HEK293 (cell line): Measurements from ENCODE around the gene CLEC2A.

Source experiments
- CTCF ChIA-PET: fragments of 350-600 bp; formaldehyde crosslinking; extraction: SDS; loops from one replicate; lab custom pipeline; 2021; ENCODE audit warnings: antibody characterized with exemption; lab: Yijun Ruan, JAX
- POLR2A ChIA-PET: fragments of 300-600 bp; formaldehyde crosslinking; extraction: SDS; loops from one replicate; lab custom pipeline; 2020; ENCODE audit warnings: antibody characterized with exemption, inconsistent platforms; lab: Yijun Ruan, JAX
- H3K27ac ChIP-seq: fragments of 200-500 bp; sonication (Bioruptor generic); 2 replicates; pipeline ENCODE4 v1.5.1; 2014; ENCODE audit warnings: low read depth, low read length, control low read depth, inconsistent platforms; ENCODE audit errors: extremely low read depth
- H3K36me3 ChIP-seq, 2 experiments: fragments of 200-500 bp in 1 of 2; sonication (Bioruptor generic) in 1 of 2; 1 replicate in 1 of 2; 2 replicates in 1 of 2; pipeline ENCODE4 v1.5.1; 2014 to 2017; ENCODE audit warnings: inconsistent platforms in 2 of 2, low read length in 2 of 2; ENCODE audit not compliant: control insufficient read depth in 2 of 2, insufficient read depth in 1 of 2
- H3K4me1 ChIP-seq: fragments of 200-500 bp; sonication (Bioruptor generic); 2 replicates; pipeline ENCODE4 v1.5.1; 2014; ENCODE audit warnings: mild to moderate bottlenecking, low read length, inconsistent platforms; ENCODE audit not compliant: control insufficient read depth, insufficient read depth
- H3K4me3 ChIP-seq: 2 replicates; pipeline ENCODE4 v1.5.1; 2011; ENCODE audit warnings: low read depth, mild to moderate bottlenecking, control low read depth, low read length, moderate library complexity
- H3K9me3 ChIP-seq: fragments of 200-500 bp; sonication (Bioruptor generic); 2 replicates; pipeline ENCODE4 v1.5.1; 2014; ENCODE audit warnings: low read depth, low read length, inconsistent platforms; ENCODE audit not compliant: control insufficient read depth, insufficient read depth
- EGR2 ChIP-seq: fragments of 450-650 bp; formaldehyde crosslinking; IDR thresholded peaks from 2 replicates; pipeline ENCODE4 v1.5.1; 2016; ENCODE audit warnings: low read depth, missing biosample characterization, missing genetic modification characterization
- PRDM2 ChIP-seq: fragments of 450-650 bp; formaldehyde crosslinking; IDR thresholded peaks from 2 replicates; pipeline ENCODE4 v1.5.1; 2016; ENCODE audit warnings: missing biosample characterization, missing genetic modification characterization, borderline replicate concordance
- TCF7L2 ChIP-seq: IDR thresholded peaks from 2 replicates; pipeline ENCODE4 v1.6.1; 2011; ENCODE audit warnings: low read depth, mild to moderate bottlenecking, inconsistent platforms, low read length, moderate library complexity, borderline replicate concordance
- ZBTB17 ChIP-seq: fragments of 450-650 bp; formaldehyde crosslinking; IDR thresholded peaks from 2 replicates; pipeline ENCODE4 v1.5.1; 2016; ENCODE audit warnings: missing biosample characterization, missing genetic modification characterization
- ZBTB6 ChIP-seq: fragments of 450-650 bp; formaldehyde crosslinking; IDR thresholded peaks from 2 replicates; pipeline ENCODE4 v1.5.1; 2017; ENCODE audit warnings: missing biosample characterization, missing genetic modification characterization
- ZBTB8A ChIP-seq: fragments of 450-650 bp; formaldehyde crosslinking; IDR thresholded peaks from 2 replicates; pipeline ENCODE4 v1.5.1; 2016; ENCODE audit warnings: missing biosample characterization, missing genetic modification characterization
- ZNF133 ChIP-seq: fragments of 450-650 bp; formaldehyde crosslinking; IDR thresholded peaks from 2 replicates; pipeline ENCODE4 v1.5.1; 2016; ENCODE audit warnings: missing biosample characterization, missing genetic modification characterization
- ZNF19 ChIP-seq: fragments of 450-650 bp; formaldehyde crosslinking; IDR thresholded peaks from 2 replicates; pipeline ENCODE4; 2016; ENCODE audit warnings: missing biosample characterization, missing genetic modification characterization, low read depth
- ZNF214 ChIP-seq: fragments of 450-650 bp; formaldehyde crosslinking; IDR thresholded peaks from 2 replicates; pipeline ENCODE4 v1.5.1; 2017; ENCODE audit warnings: missing biosample characterization, mild to moderate bottlenecking, missing genetic modification characterization, borderline replicate concordance
- ZNF23 ChIP-seq: fragments of 450-650 bp; formaldehyde crosslinking; IDR thresholded peaks from 2 replicates; pipeline ENCODE4 v1.5.1; 2016; ENCODE audit warnings: missing biosample characterization, missing genetic modification characterization, borderline replicate concordance
- ZNF549 ChIP-seq: fragments of 450-650 bp; IDR thresholded peaks from 2 replicates; pipeline ENCODE4 v1.5.1; 2018; ENCODE audit warnings: missing biosample characterization, missing genetic modification characterization, mild to moderate bottlenecking, inconsistent platforms, moderate library complexity
- ZNF585B ChIP-seq: fragments of 450-650 bp; formaldehyde crosslinking; IDR thresholded peaks from 2 replicates; pipeline ENCODE4 v1.5.1; 2016; ENCODE audit warnings: missing biosample characterization, missing genetic modification characterization
- ZNF664 ChIP-seq: fragments of 450-650 bp; formaldehyde crosslinking; IDR thresholded peaks from 2 replicates; pipeline ENCODE4 v1.5.1; 2016; ENCODE audit warnings: missing biosample characterization, missing genetic modification characterization
- ZNF677 ChIP-seq: fragments of 450-650 bp; IDR thresholded peaks from 2 replicates; pipeline ENCODE4 v1.5.0; 2018; ENCODE audit warnings: missing biosample characterization, mild to moderate bottlenecking, missing genetic modification characterization, moderate library complexity
- ZNF747 ChIP-seq: fragments of 450-650 bp; formaldehyde crosslinking; IDR thresholded peaks from 2 replicates; pipeline ENCODE4 v1.5.1; 2016; ENCODE audit warnings: missing biosample characterization, missing genetic modification characterization
- ZNF792 ChIP-seq: fragments of 450-650 bp; formaldehyde crosslinking; IDR thresholded peaks from 2 replicates; pipeline ENCODE4 v1.5.1; 2016; ENCODE audit warnings: missing biosample characterization, missing genetic modification characterization
- ZSCAN18 ChIP-seq: fragments of 450-650 bp; formaldehyde crosslinking; IDR thresholded peaks from 2 replicates; pipeline ENCODE4 v1.5.1; 2016; ENCODE audit warnings: missing biosample characterization, missing genetic modification characterization
- ZSCAN4 ChIP-seq: fragments of 450-650 bp; formaldehyde crosslinking; IDR thresholded peaks from 2 replicates; pipeline ENCODE4 v1.5.1; 2017; ENCODE audit warnings: missing biosample characterization, missing genetic modification characterization

CLEC2A gene

GRCh38 chr12:9932270-9932669 is at the start of gene CLEC2A:
Gene CLEC2A, minus strand, starts transcription at chr12:9932370. Its CDS starts 41 bp downstream, at chr12:9932329.
- no peak within 1 kb of the TSS for H3K4me3 ChIP-seq
- H3K4me1 ChIP-seq, result no peaks in the 10 kb centered on the region
- H3K36me3 ChIP-seq, result no peaks in the 10 kb centered on the region
- TF ChIP-seq ZNF133 (tag by site-specific recombination) (no peak), ZBTB8A (tag by site-specific recombination) (no peak), ZNF677 (tag by site-specific recombination) (no peak), ZSCAN4 (tag by site-specific recombination) (no peak), ZBTB17 (no peak), ZNF585B (tag by site-specific recombination) (no peak), ZNF747 (tag by site-specific recombination) (no peak), ZNF19 (tag by site-specific recombination) (no peak), ZSCAN18 (tag by site-specific recombination) (no peak), ZNF792 (tag by site-specific recombination) (no peak), PRDM2 (tag by site-specific recombination) (no peak), ZNF23 (tag by site-specific recombination) (no peak), ZNF214 (tag by site-specific recombination) (no peak), ZNF549 (tag by site-specific recombination) (no peak), TCF7L2 (no peak), ZNF664 (tag by site-specific recombination) (no peak), EGR2 (tag by site-specific recombination) (no peak), ZBTB6 (tag by site-specific recombination) (no peak)
- CTCF ChIA-PET, result interaction anchor here (0.5 to 1.1 kb wide), 3 partner anchors 182 to 1482 kb away, joined by 3 read pairs; no protein-coding TSS in a partner anchor
- H3K9me3 ChIP-seq, result no peaks in the 10 kb centered on the region
- H3K27ac ChIP-seq, result no peak within 1 kb of the TSS
- POLR2A ChIA-PET, result no interaction called here
